GM21529 (cell line): Measurements from ENCODE around the gene STK32B.

ENCODE experiments used
- ATAC-seq: cut with Tn5 transposase; IDR thresholded peaks from one replicate; pipeline ENCODE4 v1.9.1; 2021; ENCODE audit not compliant: unreplicated experiment

Gene STK32B

DNA sequence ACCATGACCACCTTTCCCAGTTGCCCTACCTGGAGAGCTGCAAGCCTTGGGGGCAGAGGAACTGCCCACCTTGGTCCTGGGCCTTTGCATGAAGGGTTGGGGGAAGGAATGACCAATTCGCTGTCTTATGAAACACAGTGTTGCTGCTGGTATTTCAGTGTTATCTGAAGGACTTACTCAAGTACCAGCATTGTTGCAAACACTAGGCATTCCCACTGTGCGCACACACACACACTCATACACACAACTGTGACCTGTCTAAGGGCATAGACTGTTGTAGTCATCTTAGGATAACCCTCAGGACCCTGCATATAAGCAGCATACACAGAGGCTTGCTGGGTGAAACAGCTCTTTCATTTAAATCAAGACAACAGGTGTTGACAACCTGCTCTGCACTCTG lies 446.2 kb downstream of the STK32B start:
- ATAC-seq: no peak

DNA sequence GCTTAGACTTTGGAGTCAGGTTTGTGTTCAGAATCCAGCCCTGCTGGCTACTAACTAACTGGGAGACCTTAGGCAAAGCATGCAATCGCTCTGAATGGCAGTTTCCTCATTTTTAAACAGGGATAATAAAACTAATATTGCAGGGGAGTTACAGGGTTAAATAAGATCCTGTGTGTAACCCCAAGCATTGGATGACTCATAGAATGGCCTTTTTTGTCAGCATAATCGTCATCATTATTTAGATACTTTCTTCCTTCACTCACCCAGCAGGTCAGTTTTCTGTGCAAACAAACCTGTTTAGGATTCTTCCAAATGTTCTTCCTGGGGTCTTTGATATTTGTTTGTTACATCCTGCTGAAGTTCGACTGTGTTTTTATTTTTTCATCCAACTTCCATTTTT lies 448.9 kb downstream of the STK32B start:
- no peak for ATAC-seq

DNA sequence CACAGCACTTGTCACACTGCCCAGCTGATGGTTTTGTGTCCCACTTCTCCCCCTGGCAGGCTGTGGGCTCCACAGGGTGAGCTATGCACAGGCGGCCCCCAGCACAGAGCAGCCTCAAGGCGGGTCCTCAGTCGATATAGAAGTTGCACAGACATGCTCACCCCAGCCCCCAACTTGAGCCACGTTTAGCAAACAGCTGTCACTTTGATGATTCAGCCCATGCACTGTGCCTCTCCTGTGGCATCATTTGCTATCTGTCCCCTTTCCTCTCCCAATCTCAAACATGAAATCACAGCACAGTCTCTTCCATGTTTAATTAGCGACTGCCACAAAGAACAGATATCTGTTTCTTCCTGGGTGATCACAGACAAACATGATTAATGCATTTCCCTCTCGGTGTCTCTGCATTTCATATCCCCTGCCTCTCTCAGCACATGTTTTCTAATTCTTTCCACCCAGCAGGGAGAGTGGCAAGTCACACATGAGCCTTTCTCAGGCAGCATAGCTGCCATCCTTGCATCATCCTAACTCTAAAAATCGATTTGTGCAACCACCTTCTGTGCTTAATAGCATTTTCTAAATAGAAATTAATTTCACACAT lies 452.2 kb downstream of the STK32B start:
- no peak for ATAC-seq

DNA sequence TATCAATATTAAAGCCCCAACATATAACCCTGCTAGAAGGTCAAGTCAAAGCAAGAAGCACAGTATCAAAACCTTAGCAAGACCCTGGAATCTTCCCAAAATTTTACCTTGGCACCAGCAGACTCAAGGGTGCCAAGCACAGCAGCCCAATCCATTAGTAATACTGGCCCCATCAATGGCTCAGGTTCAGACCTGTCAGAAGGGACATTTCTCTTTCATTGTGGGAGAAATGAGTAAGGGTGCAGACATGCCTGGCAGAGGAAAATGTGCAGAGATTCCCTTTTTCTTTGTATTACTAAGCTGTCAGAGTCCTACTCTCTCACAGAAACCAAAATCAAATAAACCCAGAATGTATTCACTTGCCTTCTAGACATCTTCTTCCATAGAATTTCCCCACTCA lies 453.2 kb downstream of the STK32B start:
- ATAC-seq: no peak

DNA sequence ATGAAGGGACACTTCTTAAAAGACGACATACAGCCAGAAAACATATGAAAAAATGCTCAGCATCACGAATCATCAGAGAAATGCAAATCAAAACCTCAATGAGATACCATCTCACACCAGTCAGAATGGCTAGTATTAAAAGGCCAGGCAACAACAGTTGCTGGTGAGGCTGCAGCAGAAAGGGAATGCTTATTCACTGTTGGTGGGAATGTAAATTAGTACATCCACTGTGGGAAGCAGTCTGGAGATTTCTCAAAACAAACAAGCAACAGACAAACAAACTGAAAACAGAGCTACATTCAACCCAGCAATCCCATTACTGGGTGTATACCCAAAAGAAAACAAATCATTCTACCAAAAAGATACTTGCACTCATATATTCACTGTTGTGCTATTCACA lies 459.2 kb downstream of the STK32B start:
- ATAC-seq: no peak

DNA sequence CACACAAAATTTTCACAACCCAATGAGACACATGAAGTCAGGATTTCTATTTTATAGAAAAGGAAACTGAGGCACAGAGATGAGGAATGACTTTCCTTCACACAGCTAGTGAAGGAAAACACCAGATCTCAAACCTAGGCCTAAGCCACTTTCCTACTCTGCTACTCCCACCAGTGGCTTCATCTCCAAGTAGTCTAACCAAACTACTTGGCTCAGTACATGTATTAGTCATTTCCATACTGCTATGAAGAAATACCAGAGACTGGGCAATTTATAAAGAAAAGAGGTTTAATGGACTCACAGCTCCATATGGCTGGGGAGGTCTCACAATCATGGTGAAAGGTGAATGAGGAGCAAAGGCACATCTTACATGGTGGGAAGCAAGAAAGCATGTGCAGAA lies 460.5 kb downstream of the STK32B start:
- ATAC-seq: no peak

DNA sequence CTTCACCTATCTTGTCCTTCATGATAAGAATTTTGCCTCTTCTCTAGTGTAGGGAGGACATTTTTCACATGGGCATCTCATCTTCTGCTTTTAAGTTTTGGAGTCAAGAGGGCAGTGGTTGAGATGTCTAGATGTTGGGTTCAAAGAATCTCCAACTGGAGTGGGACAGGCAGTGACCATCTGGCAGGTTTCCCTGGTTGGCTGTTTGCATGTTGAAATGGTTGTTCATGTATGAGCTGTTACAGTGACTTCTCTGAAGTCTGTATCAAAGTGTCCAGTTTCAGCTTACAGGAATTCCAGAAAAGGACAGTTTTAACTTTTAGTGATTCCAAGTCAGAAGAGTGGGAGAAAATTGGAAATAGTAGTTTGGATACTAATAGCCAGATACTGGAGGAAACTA lies 464.4 kb downstream of the STK32B start:
- no peak for ATAC-seq

DNA sequence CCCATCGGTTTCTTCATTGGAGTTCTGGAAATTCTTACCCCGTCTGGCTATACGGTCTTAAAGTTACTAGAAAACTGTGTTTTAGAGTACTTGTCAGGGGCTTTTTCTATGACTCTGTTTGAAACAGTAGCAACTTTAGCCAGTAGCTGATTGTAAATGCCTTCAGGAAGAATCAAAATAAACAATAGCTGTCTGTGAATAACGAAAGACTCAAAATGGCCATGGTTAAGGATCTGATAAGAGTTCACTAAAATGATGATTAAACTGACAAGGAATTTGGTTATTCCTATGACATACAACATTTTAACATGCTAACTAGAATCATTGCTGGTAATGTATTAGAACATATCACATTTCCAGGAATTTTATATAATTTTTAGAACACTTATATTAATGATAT lies 466.1 kb downstream of the STK32B start:
- no peak for ATAC-seq

DNA sequence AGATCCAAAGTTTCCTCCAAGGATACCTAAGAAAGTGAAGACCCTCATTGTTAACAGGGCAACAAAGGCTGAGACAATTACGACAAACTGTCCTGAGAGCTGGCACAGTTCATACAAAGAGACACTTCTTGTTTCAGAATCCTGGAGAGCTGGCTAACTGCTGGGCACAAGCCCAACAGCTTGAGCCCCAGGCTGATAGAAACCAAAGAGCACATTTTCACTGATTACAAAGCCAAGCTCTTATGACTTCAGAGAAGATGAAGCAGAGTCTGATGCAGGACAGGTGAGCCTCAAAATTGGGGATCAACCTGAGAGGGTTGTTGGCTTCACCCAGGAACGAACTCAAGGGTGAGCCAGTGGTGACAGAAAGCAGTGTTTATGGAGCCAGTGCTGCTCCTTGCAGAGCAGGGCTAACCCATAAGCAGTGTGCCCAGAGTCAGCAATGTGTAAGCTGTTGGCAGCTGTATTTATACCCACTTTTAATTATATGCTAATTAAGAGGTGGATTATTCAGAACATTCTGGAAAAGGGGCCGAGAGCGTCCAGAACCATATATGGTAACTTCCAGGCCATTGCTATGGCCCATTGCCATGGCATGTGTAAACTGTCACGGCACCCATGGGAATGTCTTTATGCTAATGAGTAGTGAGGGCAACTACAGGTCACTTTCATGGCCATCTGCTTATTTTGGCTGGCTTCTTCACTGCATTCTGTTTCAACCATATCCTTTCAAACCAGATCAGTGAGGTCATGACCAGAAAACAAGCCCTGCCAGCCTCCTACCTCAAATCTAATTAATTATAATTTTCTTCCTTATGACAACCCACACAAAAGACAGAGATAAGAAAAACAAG lies 473.4 kb downstream of the STK32B start:
- no peak for ATAC-seq

DNA sequence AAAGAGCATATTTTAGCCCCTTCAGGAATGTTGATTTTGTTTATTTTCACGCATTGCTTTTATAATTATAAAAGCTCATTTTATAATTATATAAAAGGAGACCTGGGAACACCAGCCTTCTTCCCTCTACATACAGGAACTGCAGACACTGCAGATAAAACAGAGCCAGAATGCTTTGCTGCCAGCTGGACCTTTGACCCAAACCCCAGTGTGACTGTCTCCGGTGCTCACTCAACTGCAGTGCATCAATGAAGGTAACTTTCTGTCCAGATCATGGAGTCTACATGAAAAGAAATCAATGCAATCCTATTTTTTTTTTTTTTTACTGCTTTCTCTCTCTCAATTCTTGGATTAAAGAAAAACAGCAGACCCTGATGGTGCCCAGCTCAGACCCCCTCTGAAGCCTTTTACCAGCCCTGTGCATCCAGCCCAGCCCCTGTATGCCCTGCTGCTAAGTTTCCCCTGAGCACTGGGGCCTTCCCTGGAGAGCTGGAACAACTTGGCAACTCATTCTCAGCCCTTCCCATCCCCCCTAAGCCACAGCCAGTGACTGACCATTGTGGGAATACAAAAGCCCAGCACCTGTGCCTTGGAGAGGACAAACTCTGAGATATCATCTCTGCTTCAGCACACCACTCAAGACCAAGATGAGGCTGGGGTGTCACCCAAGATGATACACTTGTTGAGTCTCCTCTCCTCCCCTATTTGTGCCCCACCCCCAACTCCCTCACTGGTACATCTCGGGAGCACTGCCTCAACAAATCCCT lies 475.0 kb downstream of the STK32B start:
- no peak for ATAC-seq

DNA sequence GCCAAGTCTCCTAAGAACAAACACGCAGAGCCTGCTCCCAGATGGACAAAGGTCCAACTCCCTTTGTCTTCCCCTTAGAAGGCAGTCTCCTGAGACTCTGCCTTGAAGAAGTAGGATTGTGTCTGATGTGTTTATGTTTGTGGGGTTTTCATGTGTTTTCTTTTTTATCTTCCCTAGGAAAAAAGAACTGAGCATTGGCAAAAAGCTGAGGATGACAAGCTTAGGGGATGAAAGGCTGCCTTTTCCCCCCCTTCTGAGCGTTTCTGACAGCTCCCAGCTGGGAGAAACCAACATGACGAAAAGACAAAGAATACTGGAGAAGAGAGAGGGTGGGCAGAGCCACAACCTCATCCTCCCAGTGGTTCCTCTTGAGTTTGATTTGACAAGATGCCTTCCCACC lies 475.9 kb downstream of the STK32B start:
- no peak for ATAC-seq

DNA sequence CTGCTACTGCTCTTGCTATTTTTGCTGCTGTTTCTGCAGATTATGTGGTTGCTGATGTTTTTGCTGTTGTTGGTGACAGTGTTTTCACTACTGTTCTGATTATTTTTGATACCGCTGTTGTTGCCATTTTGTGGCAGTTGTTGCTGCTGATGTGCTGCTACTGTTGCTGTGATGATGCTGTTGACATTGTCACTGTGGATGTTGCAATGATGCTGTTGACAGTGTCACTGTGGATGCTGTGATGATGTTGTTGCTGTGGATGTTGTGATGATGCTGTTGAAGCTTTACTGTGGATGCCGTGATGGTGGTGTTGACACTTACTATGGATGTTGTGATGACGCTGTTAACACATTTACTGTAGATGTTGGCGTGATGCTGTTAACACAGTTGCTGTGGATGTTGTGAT lies 476.8 kb downstream of the STK32B start:
- ATAC-seq: no peak

DNA sequence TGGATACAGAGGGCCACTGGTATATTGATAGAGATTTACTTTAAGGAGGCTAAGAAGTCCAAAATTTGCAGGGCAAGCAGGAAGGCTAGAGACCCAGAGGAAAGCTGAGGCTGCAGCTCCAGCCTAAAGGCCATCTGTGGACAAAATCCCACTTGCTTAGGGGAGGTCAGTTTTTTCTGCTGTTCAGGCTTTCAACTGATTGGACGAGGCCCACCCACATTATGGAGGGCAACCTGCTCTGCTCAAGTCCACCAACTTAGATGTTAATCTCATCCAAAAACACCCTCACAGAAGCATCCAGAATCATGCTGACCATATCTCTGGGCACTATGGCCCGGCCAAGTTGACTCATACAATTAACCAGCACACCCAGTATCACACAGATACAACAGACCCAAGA lies 480.8 kb downstream of the STK32B start:
- no peak for ATAC-seq

DNA sequence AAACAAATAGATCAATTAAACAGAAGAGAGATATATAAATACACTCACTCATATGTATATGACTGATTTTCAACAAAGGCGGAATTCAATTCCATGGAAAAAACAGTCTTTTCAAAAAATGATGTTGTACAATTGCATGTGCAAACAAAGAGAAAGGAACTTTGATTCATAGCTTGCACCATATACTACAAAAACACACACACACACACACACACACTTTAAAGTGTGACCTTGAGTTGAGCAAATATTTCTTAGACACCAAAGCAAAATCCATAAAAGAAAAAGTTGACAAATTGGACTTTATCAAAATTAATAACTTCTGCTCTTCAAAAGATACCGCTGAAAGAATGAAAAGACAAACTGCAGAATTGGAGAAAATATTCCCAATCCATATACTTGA lies 488.3 kb downstream of the STK32B start:
- no peak for ATAC-seq

DNA sequence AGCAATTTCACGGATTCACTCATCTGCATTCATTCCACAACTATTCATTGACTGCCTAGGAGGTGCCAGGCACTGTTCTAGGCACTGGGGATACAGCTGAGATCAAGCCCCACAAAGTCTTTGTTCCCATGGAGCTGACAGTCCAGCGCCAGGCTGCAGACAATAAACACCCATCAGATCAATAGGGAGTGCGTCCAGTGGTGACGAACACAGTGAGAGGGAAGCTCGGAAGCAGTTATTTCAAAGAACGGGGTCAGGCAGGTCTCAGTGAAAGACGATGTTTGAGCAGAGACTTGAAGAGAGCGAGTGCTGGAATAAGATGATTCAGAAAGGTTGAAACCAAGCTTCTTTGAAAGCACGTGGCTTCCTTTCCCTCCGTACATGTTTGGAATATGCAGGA lies 489.9 kb downstream of the STK32B start:
- no peak for ATAC-seq

DNA sequence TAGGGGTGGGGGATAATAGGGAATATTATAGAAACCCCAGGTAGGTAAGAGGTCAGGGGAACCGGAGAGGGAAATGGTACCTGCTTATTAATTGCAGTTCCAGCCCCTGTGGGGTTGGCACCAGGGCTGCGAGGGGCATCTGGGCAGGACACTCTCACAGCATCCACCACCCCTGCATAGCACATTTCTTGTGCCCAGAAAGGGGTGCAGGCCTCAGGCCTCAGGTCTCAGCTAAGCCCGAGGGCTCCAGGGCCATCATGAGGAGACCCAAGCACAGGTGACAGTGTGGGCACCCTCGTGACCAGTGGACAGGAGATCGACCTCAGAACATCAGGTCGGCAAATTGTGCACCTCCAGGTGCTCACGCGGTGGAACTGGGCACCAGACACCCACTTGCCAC lies 492.4 kb downstream of the STK32B start:
- no peak for ATAC-seq

DNA sequence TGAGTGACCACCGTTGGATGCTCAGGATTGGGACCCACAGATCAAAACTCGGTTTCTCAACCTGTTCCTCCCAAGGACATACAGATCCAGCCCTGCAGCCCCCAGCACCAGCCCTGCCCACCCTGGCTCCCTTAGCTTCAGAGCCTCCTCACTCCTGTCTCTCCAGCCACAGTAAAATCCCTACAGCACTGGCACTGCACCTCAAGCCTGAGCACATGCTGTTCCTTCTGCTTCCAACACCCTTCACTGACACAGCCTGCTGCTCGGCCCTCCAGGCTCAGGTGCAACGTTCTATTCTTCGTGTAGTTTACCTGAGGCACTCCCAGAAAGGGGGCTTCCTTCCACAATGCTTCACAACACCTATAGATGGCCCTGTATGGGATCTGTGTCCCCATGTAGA lies 493.5 kb downstream of the STK32B start:
- ATAC-seq: no peak

DNA sequence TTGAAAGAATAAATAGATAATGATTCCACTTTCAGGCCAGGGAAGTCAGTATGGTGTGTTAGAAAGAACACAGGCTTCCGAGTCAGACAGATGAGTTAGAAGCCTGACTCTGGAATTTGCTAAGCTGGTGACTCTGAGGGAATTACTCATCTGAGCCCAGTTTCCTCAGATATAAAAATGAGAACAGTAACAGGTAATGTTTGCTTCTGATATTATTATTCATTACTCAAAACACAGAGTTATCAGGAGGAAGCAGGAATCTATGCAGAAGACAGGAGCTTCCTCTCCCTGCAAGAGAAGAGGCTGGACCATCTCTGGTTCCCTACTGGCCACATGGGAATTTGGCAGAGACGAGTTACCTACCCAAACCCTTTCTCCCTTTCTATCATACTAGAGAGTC lies 494.0 kb downstream of the STK32B start:
- no peak for ATAC-seq

DNA sequence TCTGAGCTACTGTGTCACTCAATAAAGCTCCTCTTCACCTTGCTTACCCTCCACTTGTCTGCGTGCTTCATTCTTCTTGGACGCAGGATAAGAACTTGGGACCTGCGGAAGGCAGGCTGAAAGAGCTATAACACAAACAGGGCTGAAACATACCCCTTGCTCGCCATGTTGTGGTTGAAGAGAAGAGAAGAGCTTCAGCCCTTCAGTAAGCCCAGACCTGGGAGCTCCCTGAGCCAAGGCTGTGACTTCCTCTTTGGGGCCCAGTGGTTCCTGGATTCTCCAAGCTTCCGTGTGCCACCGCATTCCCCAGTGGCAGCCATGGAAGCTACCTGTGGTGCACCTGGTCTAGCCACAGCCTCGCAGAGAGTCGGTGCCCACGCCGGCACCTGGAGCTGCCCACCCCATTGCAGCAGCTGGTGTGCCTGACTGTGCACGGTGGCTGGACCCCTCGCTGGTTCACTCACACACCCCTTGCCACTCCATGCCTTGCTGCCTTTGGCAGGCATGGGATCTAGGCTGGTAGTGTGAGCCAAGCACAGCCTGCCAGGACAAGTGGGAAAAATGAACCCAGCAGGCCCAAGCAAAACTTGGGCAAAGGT lies 496.5 kb downstream of the STK32B start:
- no peak for ATAC-seq
